Heart left ventricle (tissue), 13 donors: ENCODE data around the gene CCDC175.

Experiments used
- POLR2A ChIP-seq, 2 donors: fragments of 450-650 bp; IDR thresholded peaks; one replicate each; pipeline ENCODE4 v1.6.1; 2017; ENCODE audit warnings: antibody characterized with exemption in 2 of 2, mild to moderate bottlenecking in 2 of 2, moderate library complexity in 2 of 2
- TF ChIP-seq, protein P1 (sequence below), 12 donors: fragments of 200-600 bp; sonication (generic) in 4 of 12; IDR thresholded peaks; one replicate each; pipeline versions ENCODE4 v1.5.0 to v1.8.0; 2018 to 2022; ENCODE audit warnings: antibody characterized with exemption in 12 of 12, mild to moderate bottlenecking in 5 of 12
- donor health status: ischemic (EF 13 %, LVEDD 7.1; RV severe dilation, severe dysfunction).
- donor health status: DM: no; HTN: yes; CAD: no.
- donor health status: DM: no; HTN: no; CAD: no.
- donor health status: ischemic (EF 25% LVEDD 6.9; RV normal size, moderate dysfunction).
- donor health status: ischemic (EF 25% LVEDD 5.7; RV mildly dilated, moderate dysfunction).
- donor health status: ischemic (EF 35%, LVEDD 5.7; RV mildly dilated, moderate dysfunction).
- donor health status: nonischemic (EF 11% LVEDD 7.7; RV severe dilation, severe dysfunction).
- donor health status: DM: yes; HTN: yes; CAD: no.
- donor health status: PGD.
- donor health status: ischemic (EF 29% LVEDD 5.4; RV normal size, mild dysfunction).
- donor health status: nonischemic (EF 23%, LVEDD 6.1; RV moderate dilation, normal function).

DNA sequence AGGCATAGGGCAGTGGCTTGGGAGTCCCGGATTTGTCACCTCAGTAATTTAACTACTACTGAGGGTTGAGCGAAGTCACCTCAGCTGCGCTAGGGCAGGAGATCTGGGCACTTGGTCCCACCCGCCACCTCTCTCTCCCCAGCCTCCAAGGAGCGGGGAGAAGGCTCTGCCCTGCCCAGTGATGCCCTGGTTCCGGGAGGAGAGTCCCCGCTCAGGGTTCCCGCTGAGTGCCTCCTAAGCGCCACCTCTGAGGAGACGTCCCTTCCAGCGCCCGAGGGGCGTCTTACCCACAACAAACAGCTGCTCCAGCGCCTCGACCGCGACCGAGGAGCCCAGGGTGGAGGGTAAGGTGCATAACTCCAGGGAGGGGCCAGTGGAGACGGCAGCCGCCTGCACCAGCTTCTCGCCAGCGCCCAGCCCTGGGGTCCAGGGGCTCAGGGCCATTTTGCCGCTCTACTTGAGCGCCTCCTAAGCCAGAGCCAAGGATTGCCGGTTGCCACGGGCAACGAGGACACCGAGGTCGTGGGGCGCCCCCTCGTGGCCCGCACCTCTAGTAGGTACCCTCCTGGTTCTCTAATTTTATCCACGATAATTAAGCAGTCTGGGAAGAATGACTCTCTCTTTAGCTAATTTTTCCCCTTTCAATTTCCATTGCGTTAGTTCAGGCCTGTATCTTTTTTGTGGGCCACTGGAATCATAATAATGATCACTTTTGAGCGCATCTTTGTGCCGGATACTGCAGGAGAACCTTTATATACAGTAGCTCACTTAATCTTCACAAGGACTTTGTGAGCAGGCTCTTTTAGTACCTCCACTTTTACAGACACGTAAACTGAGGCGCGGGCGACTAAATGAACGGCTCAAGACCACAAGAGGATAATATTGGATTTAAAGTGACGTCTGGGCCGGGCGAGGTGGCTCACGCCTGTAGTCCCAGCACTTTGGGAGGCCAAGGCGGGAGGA lies at the start of gene CCDC175:
- no peak for TF ChIP-seq POLR2A (IDR thresholded peaks at IDR 0.05)
- TF ChIP-seq, protein P1, sequence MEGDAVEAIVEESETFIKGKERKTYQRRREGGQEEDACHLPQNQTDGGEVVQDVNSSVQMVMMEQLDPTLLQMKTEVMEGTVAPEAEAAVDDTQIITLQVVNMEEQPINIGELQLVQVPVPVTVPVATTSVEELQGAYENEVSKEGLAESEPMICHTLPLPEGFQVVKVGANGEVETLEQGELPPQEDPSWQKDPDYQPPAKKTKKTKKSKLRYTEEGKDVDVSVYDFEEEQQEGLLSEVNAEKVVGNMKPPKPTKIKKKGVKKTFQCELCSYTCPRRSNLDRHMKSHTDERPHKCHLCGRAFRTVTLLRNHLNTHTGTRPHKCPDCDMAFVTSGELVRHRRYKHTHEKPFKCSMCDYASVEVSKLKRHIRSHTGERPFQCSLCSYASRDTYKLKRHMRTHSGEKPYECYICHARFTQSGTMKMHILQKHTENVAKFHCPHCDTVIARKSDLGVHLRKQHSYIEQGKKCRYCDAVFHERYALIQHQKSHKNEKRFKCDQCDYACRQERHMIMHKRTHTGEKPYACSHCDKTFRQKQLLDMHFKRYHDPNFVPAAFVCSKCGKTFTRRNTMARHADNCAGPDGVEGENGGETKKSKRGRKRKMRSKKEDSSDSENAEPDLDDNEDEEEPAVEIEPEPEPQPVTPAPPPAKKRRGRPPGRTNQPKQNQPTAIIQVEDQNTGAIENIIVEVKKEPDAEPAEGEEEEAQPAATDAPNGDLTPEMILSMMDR (IDR thresholded peaks at IDR 0.05) = peak; percentile 34 to 71 (median 58)
